ENCODE measurements around the gene CSTF1. TPM values are rescaled to one million over a fixed set of nuclear protein-coding genes. Genes with fewer than 3 reads are reported as not detected.

The CSTF1 gene
- total RNA-seq, 1 experiment from 2014 or later, result 71.1 TPM

DNA sequence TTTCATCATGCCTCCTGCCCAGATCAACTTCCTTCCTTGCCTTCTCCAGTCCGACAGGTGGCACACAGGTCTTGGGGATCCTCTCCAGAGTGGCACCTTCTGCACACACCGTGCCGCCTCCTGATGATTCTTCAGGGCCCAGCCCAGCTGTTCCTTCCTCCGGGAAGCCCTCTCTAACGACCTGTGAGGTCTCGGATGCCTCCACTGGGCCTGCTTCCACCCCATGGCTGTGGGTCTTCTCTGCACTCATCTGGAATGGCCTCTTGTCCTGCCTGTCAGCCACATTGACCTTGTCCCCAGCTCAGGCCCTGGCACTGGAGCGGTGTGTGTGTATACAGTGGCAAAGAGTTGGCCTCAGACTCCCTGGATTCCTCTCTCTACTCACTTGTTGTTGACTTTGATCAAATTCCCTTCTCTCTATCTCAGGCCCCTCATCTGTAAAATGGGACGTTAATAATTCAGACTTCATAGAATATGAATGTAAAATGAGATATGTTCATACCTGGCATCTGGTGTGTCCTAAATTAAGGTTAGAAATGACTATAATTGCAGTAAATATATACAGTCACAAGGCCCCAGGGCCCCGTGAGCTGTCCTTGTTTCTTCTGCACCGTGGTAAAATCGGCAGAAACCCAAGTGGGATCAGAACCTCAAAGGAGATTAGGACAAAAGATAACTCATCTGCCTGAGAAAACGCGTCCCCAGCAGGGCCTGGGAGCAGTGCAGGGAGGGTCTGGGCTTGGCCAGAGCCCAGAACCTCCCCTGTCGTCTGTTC, 32.1 kb upstream of the CSTF1 start:
- peak overlapping the region; percentile 76 for H3K4me3 ChIP-seq (ENCODE audit: insufficient read depth, low read depth, low read length)
- H3K36me3 ChIP-seq (replicated peaks; ENCODE audit: control insufficient read depth, insufficient read depth, low read length), result no peaks in the 10 kb centered on the region; the same call in 1 of the 2 replicates
- peaks cover 5% of the 10 kb centered on the region; the same call in 1 of the 2 replicates for H3K27me3 ChIP-seq (ENCODE audit: control insufficient read depth, insufficient read depth, low read length)
- DNase-seq, result no peak

- H3K27me3 ChIP-seq (ENCODE audit: control insufficient read depth, insufficient read depth, low read length), result peaks cover 5% of the 10 kb centered on the region; the same call in 1 of the 2 replicates
- H3K4me3 ChIP-seq (ENCODE audit: insufficient read depth, low read depth, low read length), result no peak overlapping the region
Observed at GRCh38 chr20:56360908-56361205, 31.6 kb upstream of the CSTF1 start.

GRCh38 chr20:56361900-56362299, 30.5 kb upstream of the CSTF1 start:
- H3K27me3 ChIP-seq (ENCODE audit: control insufficient read depth, insufficient read depth, low read length), result peaks cover 5% of the 10 kb centered on the region; the same call in 1 of the 2 replicates
- H3K36me3 ChIP-seq (replicated peaks; ENCODE audit: control insufficient read depth, insufficient read depth, low read length), result no peaks in the 10 kb centered on the region; the same call in 1 of the 2 replicates
- no peak for DNase-seq
- no peak overlapping the region for H3K4me3 ChIP-seq (ENCODE audit: insufficient read depth, low read depth, low read length)

More at GRCh38 chr20:56360908-56361205, 31.6 kb upstream of the CSTF1 start:
- no peaks in the 10 kb centered on the region; the same call in 1 of the 2 replicates for H3K36me3 ChIP-seq (replicated peaks; ENCODE audit: control insufficient read depth, insufficient read depth, low read length)
- no peak for DNase-seq

- Histone ChIP-seq H3K36me3 (replicated peaks; ENCODE audit: control insufficient read depth, insufficient read depth, low read length) (no peaks in the 10 kb centered on the region; the same call in 1 of the 2 replicates), H3K27me3 (ENCODE audit: control insufficient read depth, insufficient read depth, low read length) (peaks cover 5% of the 10 kb centered on the region; the same call in 1 of the 2 replicates), H3K4me3 (ENCODE audit: insufficient read depth, low read depth, low read length) (no peak overlapping the region)
- DNase-seq, result no peak
Observed at GRCh38 chr20:56362833-56363413, 29.5 kb upstream of the CSTF1 start.

DNA sequence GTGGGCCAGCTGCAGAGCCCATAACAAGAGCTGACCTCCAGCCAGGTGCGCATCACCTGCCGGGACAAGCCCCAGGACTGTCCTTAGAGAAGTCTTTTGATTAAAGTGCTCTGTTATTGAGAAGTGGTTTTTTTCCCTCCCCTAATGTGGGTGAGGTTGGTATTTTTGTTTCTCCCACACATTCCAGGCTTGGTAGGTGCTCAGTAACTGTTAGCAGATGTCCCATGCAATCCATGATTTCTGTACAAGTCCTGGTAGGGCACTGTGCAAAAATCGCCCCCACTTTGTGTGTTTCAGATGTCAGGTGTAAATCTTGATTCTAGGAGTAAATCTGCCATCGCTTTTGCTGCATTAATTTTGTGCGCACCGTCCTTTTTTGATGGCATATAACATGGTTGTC, 29.0 kb upstream of the CSTF1 start:
- DNase-seq, result no peak

DNA sequence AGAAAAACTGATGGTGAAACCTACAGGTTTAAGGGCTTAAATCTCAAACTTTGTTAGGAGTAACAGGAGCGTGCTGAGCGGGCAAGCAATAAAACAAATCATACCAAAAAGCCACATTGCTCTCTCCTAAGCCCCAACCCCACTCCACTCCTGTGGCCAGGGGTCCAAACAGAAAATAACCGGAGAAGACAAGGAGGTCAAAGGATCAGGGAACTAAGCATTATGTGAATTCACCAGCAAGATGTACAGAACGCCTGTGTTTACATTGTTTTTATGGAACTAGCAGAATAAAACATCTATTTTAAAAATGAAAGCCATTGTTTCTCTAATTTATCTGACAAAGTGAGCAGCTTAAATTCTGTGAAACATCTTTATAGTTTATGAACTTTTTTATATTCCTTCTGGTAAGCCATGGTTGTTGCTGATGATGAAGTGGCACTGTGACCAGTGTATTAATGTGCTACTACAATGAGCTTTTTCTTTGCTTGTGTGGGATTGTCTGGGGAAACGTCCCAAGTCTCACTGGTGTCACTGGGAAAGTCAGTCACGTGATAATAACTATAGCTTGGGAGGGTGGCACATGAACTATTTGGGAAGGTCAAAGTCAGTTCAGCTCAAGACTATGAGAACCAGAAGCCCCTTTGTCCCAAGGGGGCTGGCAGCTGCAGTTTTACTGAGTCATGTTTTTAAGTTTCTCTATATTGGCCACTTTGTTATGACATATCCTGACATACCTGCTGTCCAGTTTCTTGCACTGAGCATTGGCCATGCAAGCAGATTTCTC, 23.9 kb upstream of the CSTF1 start:
- no peak overlapping the region for H3K4me3 ChIP-seq (ENCODE audit: insufficient read depth, low read depth, low read length)
- peaks cover 16% of the 10 kb centered on the region for H3K36me3 ChIP-seq (replicated peaks; ENCODE audit: control insufficient read depth, insufficient read depth, low read length)
- no peaks in the 10 kb centered on the region for H3K27me3 ChIP-seq (ENCODE audit: control insufficient read depth, insufficient read depth, low read length)
- no peak for DNase-seq

More for the DNA sequence above, 29.0 kb upstream of the CSTF1 start:
- Histone ChIP-seq H3K36me3 (replicated peaks; ENCODE audit: control insufficient read depth, insufficient read depth, low read length) (no peaks in the 10 kb centered on the region; the same call in 1 of the 2 replicates), H3K27me3 (ENCODE audit: control insufficient read depth, insufficient read depth, low read length) (peaks cover 5% of the 10 kb centered on the region; the same call in 1 of the 2 replicates), H3K4me3 (ENCODE audit: insufficient read depth, low read depth, low read length) (no peak overlapping the region)

DNA sequence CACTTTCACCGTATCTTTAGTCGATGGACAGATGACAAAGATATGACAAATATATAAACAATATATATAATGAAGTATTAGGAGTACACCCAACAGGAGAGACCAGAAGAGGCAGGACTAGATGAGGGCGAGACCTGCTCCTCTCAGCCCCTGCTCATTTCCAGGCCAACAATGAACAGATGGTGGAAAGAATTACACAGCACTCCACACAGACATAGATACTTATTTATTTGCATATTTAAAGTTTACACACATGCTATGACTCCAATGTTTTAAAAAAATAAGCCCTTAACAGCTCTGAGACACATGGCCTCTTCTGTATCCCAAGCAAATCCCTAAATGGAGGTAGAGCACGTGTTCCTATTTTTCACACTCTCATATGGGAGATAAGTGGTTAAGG, 23.3 kb upstream of the CSTF1 start:
- Histone ChIP-seq H3K36me3 (replicated peaks; ENCODE audit: control insufficient read depth, insufficient read depth, low read length) (peaks cover 19% of the 10 kb centered on the region), H3K4me3 (ENCODE audit: insufficient read depth, low read depth, low read length) (no peak overlapping the region), H3K27me3 (ENCODE audit: control insufficient read depth, insufficient read depth, low read length) (no peaks in the 10 kb centered on the region)
- DNase-seq, result no peak

GRCh38 chr20:56371977-56372376, 20.5 kb upstream of the CSTF1 start:
- Histone ChIP-seq H3K27me3 (ENCODE audit: control insufficient read depth, insufficient read depth, low read length) (no peaks in the 10 kb centered on the region), H3K4me3 (ENCODE audit: insufficient read depth, low read depth, low read length) (no peak overlapping the region), H3K36me3 (replicated peaks; ENCODE audit: control insufficient read depth, insufficient read depth, low read length) (peaks cover 24% of the 10 kb centered on the region)
- no peak for DNase-seq

DNA sequence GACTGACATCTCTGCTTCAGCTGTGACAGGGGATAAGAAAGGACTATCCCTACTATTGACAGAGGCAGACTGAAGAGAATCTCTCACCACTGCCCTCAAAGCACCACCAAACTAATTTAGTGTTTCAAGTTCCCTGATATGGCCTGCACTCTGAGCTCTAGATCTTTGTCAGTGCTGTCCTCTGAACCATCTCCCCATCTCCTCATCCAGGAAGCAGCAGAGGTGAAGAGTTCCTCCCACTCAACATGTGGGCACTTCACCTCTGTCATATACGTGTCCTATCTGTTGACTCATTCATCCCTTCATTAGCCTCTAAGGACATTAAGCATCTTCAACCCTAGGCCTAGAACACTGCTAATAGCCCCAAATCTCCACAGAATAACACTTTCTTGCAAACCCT, 19.6 kb upstream of the CSTF1 start:
- Histone ChIP-seq H3K27me3 (ENCODE audit: control insufficient read depth, insufficient read depth, low read length) (no peaks in the 10 kb centered on the region), H3K4me3 (ENCODE audit: insufficient read depth, low read depth, low read length) (no peak overlapping the region), H3K36me3 (replicated peaks; ENCODE audit: control insufficient read depth, insufficient read depth, low read length) (peaks cover 24% of the 10 kb centered on the region)
- DNase-seq, result no peak

- H3K27me3 ChIP-seq (ENCODE audit: control insufficient read depth, insufficient read depth, low read length), result no peaks in the 10 kb centered on the region
- peaks cover 27% of the 10 kb centered on the region for H3K36me3 ChIP-seq (replicated peaks; ENCODE audit: control insufficient read depth, insufficient read depth, low read length)
Observed at GRCh38 chr20:56373942-56374341, 18.5 kb upstream of the CSTF1 start.

GRCh38 chr20:56376331-56376730, 16.1 kb upstream of the CSTF1 start:
- H3K4me3 ChIP-seq (ENCODE audit: insufficient read depth, low read depth, low read length), result no peak overlapping the region
- H3K36me3 ChIP-seq (replicated peaks; ENCODE audit: control insufficient read depth, insufficient read depth, low read length), result peaks cover 30% of the 10 kb centered on the region
- H3K27me3 ChIP-seq (ENCODE audit: control insufficient read depth, insufficient read depth, low read length), result no peaks in the 10 kb centered on the region
- DNase-seq, result no peak

More at GRCh38 chr20:56373942-56374341, 18.5 kb upstream of the CSTF1 start:
- H3K4me3 ChIP-seq (ENCODE audit: insufficient read depth, low read depth, low read length), result no peak overlapping the region
- no peak for DNase-seq

- H3K36me3 ChIP-seq (replicated peaks; ENCODE audit: control insufficient read depth, insufficient read depth, low read length), result peaks cover 27% of the 10 kb centered on the region
Observed at GRCh38 chr20:56378386-56378785, 14.1 kb upstream of the CSTF1 start.

DNA sequence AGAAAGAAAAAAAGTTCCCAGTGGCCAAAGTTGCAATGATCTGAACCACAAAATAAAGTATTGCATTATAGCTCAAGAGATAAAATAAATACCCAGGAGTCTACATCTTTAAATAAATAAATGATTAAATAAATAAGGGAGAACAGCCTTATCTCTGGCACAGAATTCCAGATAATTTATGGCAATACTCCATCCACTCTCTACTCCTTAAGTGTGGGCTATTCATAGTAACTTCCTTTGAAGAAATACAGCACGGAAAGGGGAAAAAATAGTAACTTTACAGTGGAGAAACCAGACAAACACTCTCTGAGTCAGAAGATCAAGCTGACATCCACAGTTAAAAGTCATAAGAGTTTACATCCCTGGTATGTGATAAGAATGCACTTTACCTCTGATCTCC, 12.1 kb upstream of the CSTF1 start:
- H3K27me3 ChIP-seq (ENCODE audit: control insufficient read depth, insufficient read depth, low read length), result no peaks in the 10 kb centered on the region
- H3K36me3 ChIP-seq (replicated peaks; ENCODE audit: control insufficient read depth, insufficient read depth, low read length), result peaks cover 28% of the 10 kb centered on the region
- no peak for DNase-seq
- H3K4me3 ChIP-seq (ENCODE audit: insufficient read depth, low read depth, low read length), result no peak overlapping the region

More at GRCh38 chr20:56378386-56378785, 14.1 kb upstream of the CSTF1 start:
- no peak overlapping the region for H3K4me3 ChIP-seq (ENCODE audit: insufficient read depth, low read depth, low read length)
- no peaks in the 10 kb centered on the region for H3K27me3 ChIP-seq (ENCODE audit: control insufficient read depth, insufficient read depth, low read length)
- DNase-seq, result no peak

GRCh38 chr20:56381501-56381900, 10.9 kb upstream of the CSTF1 start:
- DNase-seq, result no peak
- peaks cover 35% of the 10 kb centered on the region for H3K36me3 ChIP-seq (replicated peaks; ENCODE audit: control insufficient read depth, insufficient read depth, low read length)

More at GRCh38 chr20:56381501-56381900, 10.9 kb upstream of the CSTF1 start:
- Histone ChIP-seq H3K4me3 (ENCODE audit: insufficient read depth, low read depth, low read length) (no peak overlapping the region), H3K27me3 (ENCODE audit: control insufficient read depth, insufficient read depth, low read length) (no peaks in the 10 kb centered on the region)
